Activated naive CD8-positive, alpha-beta T cell treated with anti-CD3 and anti-CD28 coated beads, Interleukin-2, amount 10 ng/mL, durations not matched to agents 7 days and 5 days (primary cell): ENCODE results near the gene LRRC75A. TPM values are rescaled to one million over a fixed set of nuclear protein-coding genes. Genes with fewer than 3 reads are reported as not detected.
"Not testable (repeated sequence)": the region's sequence is repeated elsewhere in the genome, so short reads cannot be mapped to it uniquely, and the experiment has no call there.

Experiments used
- ATAC-seq: fragments of 150-1000 bp; cut with Tn5 transposase; one replicate; pipeline ENCODE4 v1.10.0; 2021; ENCODE audit warnings: low read depth, moderate library complexity
- POLR2A ChIA-PET: fragments of 350-600 bp; sonication (Branson Sonifier 250); formaldehyde crosslinking; loops from one replicate; lab custom pipeline; 2021; ENCODE audit warnings: antibody characterized with exemption; lab: Charles Lee
- DNase-seq: peaks from one replicate; pipeline ENCODE4 v3.0.0; 2021
- H3K27ac Mint-ChIP-seq: one replicate; pipeline ENCODE4 v1.8.0; 2022; ENCODE audit warnings: mild to moderate bottlenecking, mixed read lengths
- H3K27me3 Mint-ChIP-seq: one replicate; pipeline ENCODE4 v1.8.0; 2022; ENCODE audit warnings: mild to moderate bottlenecking, moderate library complexity, mixed read lengths
- H3K36me3 Mint-ChIP-seq: one replicate; pipeline ENCODE4 v1.8.0; 2021; ENCODE audit warnings: mild to moderate bottlenecking, mixed read lengths
- H3K4me1 Mint-ChIP-seq: one replicate; pipeline ENCODE4 v1.8.0; 2021; ENCODE audit warnings: mixed read lengths
- H3K4me3 Mint-ChIP-seq: one replicate; pipeline ENCODE4 v1.8.0; 2022; ENCODE audit warnings: mild to moderate bottlenecking, moderate library complexity, mixed read lengths
- H3K9me3 Mint-ChIP-seq: one replicate; pipeline ENCODE4 v1.8.0; 2021; ENCODE audit warnings: mixed read lengths
- total RNA-seq, 2 experiments: library from RNA; stranded (reverse); gene quantifications; one replicate each; pipeline ENCODE4 v1.2.3, GENCODE V29; 2021

The LRRC75A gene
- total RNA-seq, 2 experiments from 2014 or later: 5.5 to 6.2 TPM

DNA sequence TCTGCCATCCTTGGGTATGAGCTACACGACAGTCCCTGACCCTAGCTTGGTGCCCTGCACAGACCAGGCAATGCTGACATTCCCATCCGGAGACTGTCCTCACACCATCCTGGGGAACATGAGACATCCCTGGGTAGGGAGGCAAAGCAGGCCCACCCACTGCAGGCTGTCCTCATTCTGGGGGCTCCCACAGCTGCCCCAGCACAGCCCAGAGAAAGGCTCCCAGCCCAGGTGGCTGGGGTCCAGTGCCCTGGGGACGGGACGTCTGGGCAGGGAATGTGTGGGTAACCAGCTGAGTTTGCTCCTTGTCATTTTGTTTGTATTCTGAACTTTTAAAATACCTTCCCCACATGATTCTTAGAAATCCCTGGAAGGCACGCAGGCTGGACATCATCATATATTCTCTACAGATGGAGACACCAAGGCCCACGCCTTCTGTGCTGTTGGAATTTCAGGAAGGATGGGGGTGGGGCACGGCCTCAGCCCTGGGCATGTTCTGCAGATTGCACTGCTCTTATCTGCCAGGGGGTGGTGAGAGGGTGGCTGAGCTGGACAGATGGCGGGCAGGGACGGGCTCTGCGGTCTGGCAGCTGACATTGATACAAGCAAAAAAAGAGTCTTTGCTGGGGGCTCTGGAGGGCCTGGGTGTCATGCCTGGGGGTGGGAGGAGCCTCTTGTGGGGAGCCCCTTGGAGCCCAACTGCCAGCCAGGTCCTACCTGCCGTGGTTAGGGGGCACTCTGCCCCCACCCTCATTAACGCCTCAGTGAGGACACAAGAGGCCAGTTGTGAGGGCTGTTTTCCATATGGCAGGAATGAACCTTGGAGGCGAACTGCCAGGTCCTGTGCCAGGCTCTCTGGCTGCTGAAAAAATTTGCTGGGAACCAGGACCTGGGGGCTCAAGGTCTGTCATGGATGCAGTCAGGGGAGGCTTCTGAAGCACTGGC, 28.4 kb downstream of the LRRC75A start:
- H3K36me3 Mint-ChIP-seq: no peaks in the 10 kb centered on the region
- no peaks in the 10 kb centered on the region for H3K4me1 Mint-ChIP-seq
- no peak overlapping the region for H3K27ac Mint-ChIP-seq
- no peak overlapping the region for H3K4me3 Mint-ChIP-seq
- POLR2A ChIA-PET: no interaction called here
- H3K9me3 Mint-ChIP-seq: no peaks in the 10 kb centered on the region
- DNase-seq: no peak
- H3K27me3 Mint-ChIP-seq: no peaks in the 10 kb centered on the region
- ATAC-seq: no peak

- Mint-ChIP-seq H3K27ac (no peak overlapping the region), H3K27me3 (no peaks in the 10 kb centered on the region), H3K36me3 (no peaks in the 10 kb centered on the region), H3K4me3 (no peak overlapping the region), H3K9me3 (no peaks in the 10 kb centered on the region), H3K4me1 (no peaks in the 10 kb centered on the region)
- POLR2A ChIA-PET: no interaction called here
- ATAC-seq: no peak
- no peak for DNase-seq
These were observed 29.7 kb downstream of the LRRC75A start for GRCh38 chr17:16462070-16462864.

DNA sequence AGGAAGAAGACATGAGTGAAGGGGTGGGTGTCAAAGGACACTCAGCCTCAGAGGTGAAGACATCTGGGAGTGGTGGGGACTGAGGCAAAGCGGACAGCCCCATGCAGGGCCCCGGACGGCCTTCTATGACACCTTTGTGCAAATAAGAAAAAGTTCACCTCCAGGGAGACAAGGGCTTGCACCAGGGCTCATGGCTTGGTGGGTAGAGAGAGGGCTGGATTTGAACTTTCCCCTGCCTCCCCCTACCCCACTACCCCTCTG, 30.5 kb downstream of the LRRC75A start:
- H3K9me3 Mint-ChIP-seq: no peaks in the 10 kb centered on the region
- H3K4me1 Mint-ChIP-seq: no peaks in the 10 kb centered on the region
- no peak overlapping the region for H3K27ac Mint-ChIP-seq
- POLR2A ChIA-PET: no interaction called here
- DNase-seq (no peak), ATAC-seq (no peak)
- no peaks in the 10 kb centered on the region for H3K36me3 Mint-ChIP-seq
- no peak overlapping the region for H3K4me3 Mint-ChIP-seq
- H3K27me3 Mint-ChIP-seq: no peaks in the 10 kb centered on the region

DNA sequence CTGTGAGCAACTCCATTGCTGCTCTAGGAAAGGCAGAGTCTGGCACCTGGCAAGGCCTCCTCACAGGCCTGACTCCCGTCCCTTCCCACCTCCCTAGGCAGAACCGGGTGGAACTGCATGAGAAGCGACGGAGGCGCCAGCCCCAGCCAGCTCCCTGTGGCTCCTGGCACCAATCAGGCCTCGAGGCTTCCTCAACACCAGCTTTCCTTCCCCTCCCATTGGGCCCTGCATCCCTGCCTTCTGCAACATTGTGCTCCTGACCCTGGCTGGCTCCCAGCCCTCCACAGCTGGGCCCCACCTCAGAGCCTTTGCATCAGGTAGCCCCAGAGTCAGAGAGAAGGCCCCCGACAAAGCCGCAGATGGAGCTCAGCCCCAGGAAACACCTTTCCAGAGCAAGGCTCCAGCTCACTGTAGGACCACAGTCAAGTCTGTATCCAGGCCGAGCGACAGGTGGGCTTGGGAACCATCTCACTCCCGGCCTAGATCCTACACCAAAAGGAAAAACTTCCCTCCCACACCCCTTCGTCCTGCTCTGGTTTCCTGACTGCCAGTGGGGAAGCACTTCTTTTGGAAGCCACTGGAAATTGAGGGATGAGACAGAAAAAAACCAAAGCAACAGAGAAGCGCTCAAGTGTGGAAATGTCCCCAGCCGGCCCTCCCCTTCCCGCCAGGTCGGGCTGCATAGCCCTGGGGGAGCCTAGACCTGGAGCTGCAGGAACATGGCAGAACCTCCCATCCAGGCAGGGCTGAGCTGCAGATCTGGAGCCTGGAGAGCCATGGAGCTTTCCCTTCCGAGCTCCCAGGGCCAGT, 31.0 kb downstream of the LRRC75A start:
- H3K27ac Mint-ChIP-seq: no peak overlapping the region
- ATAC-seq: no peak
- H3K36me3 Mint-ChIP-seq: peaks cover 2% of the 10 kb centered on the region
- no peak for DNase-seq
- POLR2A ChIA-PET: no interaction called here
- no peaks in the 10 kb centered on the region for H3K4me1 Mint-ChIP-seq
- H3K9me3 Mint-ChIP-seq: no peaks in the 10 kb centered on the region
- no peaks in the 10 kb centered on the region for H3K27me3 Mint-ChIP-seq
- H3K4me3 Mint-ChIP-seq: no peak overlapping the region

DNA sequence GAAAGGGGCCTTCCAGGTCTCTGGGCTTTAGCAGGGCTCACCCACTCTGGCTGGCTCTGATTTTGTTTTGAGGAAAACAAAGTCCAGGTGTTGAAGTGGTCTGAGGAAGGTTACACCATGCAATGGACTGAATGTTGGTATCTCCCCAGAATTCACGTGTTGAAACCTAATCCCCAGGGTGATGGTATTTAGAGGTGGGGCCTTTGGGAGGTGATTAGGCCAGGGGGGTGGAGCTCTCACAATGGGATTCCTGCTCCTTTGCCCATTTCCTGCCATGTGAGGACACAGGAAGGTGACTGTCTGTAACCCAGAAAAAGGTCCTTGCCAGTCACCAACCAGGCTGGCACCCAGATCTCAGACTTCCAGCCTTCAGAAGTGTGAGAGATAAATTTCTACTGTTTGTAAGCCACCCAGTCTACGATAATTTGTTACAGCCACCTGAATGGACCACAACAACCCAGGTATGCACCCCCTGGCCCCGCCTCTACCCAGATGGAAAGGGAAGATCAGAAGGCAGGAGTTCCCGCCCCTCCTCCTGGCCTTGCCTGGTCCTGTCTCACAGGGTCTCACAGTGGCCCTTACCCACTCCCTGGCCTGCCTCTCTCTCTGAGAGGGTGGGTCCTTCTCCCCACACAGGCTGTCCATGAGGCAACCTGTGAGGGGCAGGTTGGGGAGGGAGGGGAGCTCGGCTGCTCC, 32.0 kb downstream of the LRRC75A start:
- DNase-seq: no peak
- H3K36me3 Mint-ChIP-seq: peaks cover 2% of the 10 kb centered on the region
- H3K27me3 Mint-ChIP-seq: no peaks in the 10 kb centered on the region
- POLR2A ChIA-PET: no interaction called here
- no peaks in the 10 kb centered on the region for H3K4me1 Mint-ChIP-seq
- no peak overlapping the region for H3K4me3 Mint-ChIP-seq
- H3K9me3 Mint-ChIP-seq: no peaks in the 10 kb centered on the region
- no peak overlapping the region for H3K27ac Mint-ChIP-seq
- ATAC-seq: no peak

DNA sequence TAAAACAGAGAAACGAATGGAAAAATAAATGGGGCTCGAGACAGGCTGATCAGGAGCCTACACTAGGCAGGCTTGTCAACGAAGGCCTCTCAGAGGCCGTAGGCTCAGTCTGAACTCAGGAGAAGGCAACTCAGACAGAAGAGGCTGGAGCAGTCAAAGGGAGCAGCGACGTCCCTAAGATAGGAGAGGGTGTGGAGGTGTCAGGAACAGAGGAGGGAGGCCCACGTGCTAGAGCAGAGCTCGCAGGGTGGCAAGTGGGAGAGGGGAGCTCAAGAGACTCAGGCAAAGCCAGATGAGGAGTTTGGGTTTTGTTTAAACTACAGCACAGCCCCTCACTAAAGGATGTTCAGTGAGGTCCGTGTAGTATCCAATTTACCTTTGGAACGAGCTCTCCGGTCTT, 32.7 kb downstream of the LRRC75A start:
- Mint-ChIP-seq H3K27me3 (no peaks in the 10 kb centered on the region), H3K4me3 (no peak overlapping the region), H3K9me3 (no peaks in the 10 kb centered on the region), H3K36me3 (peaks cover 2% of the 10 kb centered on the region), H3K27ac (peak overlapping the region; percentile 47), H3K4me1 (no peaks in the 10 kb centered on the region)
- POLR2A ChIA-PET: no interaction called here
- ATAC-seq (no peak), DNase-seq (no peak)

GRCh38 chr17:16456742-16457316, 35.2 kb downstream of the LRRC75A start:
- Mint-ChIP-seq H3K36me3 (peaks cover 2% of the 10 kb centered on the region), H3K4me3 (no peak overlapping the region), H3K4me1 (peaks cover 3% of the 10 kb centered on the region), H3K27ac (no peak overlapping the region), H3K9me3 (no peaks in the 10 kb centered on the region), H3K27me3 (no peaks in the 10 kb centered on the region)
- POLR2A ChIA-PET: no interaction called here
- ATAC-seq: no peak
- no peak for DNase-seq

- DNase-seq: no peak
- ATAC-seq: no peak
- H3K9me3 Mint-ChIP-seq: no peaks in the 10 kb centered on the region
- H3K4me1 Mint-ChIP-seq: peaks cover 3% of the 10 kb centered on the region
- peaks cover 2% of the 10 kb centered on the region for H3K36me3 Mint-ChIP-seq
- H3K27ac Mint-ChIP-seq: peak overlapping the region; percentile 42
- POLR2A ChIA-PET: no interaction called here
- no peak overlapping the region for H3K4me3 Mint-ChIP-seq
- H3K27me3 Mint-ChIP-seq: no peaks in the 10 kb centered on the region
These were observed 35.8 kb downstream of the LRRC75A start for GRCh38 chr17:16455997-16456741.

GRCh38 chr17:16453493-16453851, 38.5 kb downstream of the LRRC75A start:
- no peak overlapping the region for H3K27ac Mint-ChIP-seq
- H3K27me3 Mint-ChIP-seq: no peaks in the 10 kb centered on the region
- ATAC-seq (no peak), DNase-seq (no peak)
- POLR2A ChIA-PET: interaction anchor here (1.6 kb wide), 1 partner anchor 73 kb away, joined by 3 read pairs; no protein-coding TSS in a partner anchor
- H3K9me3 Mint-ChIP-seq: no peaks in the 10 kb centered on the region
- peaks cover 6% of the 10 kb centered on the region for H3K36me3 Mint-ChIP-seq
- H3K4me1 Mint-ChIP-seq: peaks cover 8% of the 10 kb centered on the region
- no peak overlapping the region for H3K4me3 Mint-ChIP-seq

- H3K27me3 Mint-ChIP-seq, ATAC-seq, H3K4me3 Mint-ChIP-seq, H3K27ac Mint-ChIP-seq, H3K9me3 Mint-ChIP-seq, POLR2A ChIA-PET, DNase-seq, H3K36me3 Mint-ChIP-seq: not testable (repeated sequence)
- H3K4me1 Mint-ChIP-seq: peaks cover 11% of the 10 kb centered on the region
These were observed 39.7 kb downstream of the LRRC75A start for GRCh38 chr17:16452268-16452667.

- ATAC-seq: no peak
- POLR2A ChIA-PET: interaction anchor here (1.1 to 1.8 kb wide), 2 partner anchors 10 to 86 kb away, joined by 4 to 5 read pairs; no protein-coding TSS in a partner anchor
- H3K27me3 Mint-ChIP-seq: no peaks in the 10 kb centered on the region
- H3K36me3 Mint-ChIP-seq: peaks cover 10% of the 10 kb centered on the region
- H3K9me3 Mint-ChIP-seq: no peaks in the 10 kb centered on the region
- no peak for DNase-seq
- H3K4me1 Mint-ChIP-seq: peaks cover 11% of the 10 kb centered on the region
- H3K27ac Mint-ChIP-seq: peak overlapping the region; percentile 65
- no peak overlapping the region for H3K4me3 Mint-ChIP-seq
These were observed 42.0 kb downstream of the LRRC75A start for GRCh38 chr17:16450028-16450427.

DNA sequence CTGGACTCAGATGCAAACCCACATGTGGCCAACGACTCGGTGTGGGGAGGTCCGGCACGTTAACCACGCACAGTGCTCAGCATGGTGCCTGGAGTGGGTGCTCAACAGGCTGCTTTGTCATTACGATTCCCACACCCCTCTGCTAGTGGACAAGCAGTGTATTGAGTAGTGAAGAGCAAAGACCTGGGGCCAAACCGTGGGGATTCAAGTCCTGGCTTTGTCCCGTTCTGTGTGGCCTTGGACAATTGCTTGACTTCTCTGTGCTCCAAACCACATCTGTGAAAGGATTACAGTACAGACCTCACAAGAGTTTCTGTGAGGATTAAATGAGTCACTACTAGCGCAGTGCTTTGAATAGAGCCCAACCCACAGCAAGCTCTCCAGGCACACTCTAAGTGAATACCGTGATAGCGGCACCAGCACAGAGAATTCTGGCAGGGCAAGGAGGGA, 42.8 kb downstream of the LRRC75A start:
- Mint-ChIP-seq H3K27me3 (no peaks in the 10 kb centered on the region), H3K27ac (no peak overlapping the region), H3K36me3 (peaks cover 12% of the 10 kb centered on the region), H3K4me3 (no peak overlapping the region), H3K4me1 (peaks cover 13% of the 10 kb centered on the region), H3K9me3 (no peaks in the 10 kb centered on the region)
- no peak for ATAC-seq
- POLR2A ChIA-PET: interaction anchor here (1.1 kb wide), 1 partner anchor 9 kb away, joined by 4 read pairs; no protein-coding TSS in a partner anchor
- DNase-seq: no peak
